Adipose tissue (tissue), 3 donors: Measurements from ENCODE around the gene CACNA2D1. TPM values are rescaled to one million over a fixed set of nuclear protein-coding genes. Genes with fewer than 3 reads are reported as not detected.

ENCODE experiments used
- H3K27ac ChIP-seq: one replicate; pipeline ENCODE4 v1.5.1; 2013; ENCODE audit warnings: low read depth, low read length
- WGBS, 3 donors: extraction: QIAGEN DNeasy Blood & Tissue Kit; methylation state at CpG; one replicate each; pipeline ENCODE4 v1.1.7; 2013; 5-methylcytosine and 5-hydroxymethylcytosine counted together
- polyA plus RNA-seq, 3 donors: library from polyadenylated mRNA; stranded (reverse); fragments of 200-250 nt; gene quantifications; one replicate each; pipeline ENCODE4 v1.2.3, GENCODE V29; 2013
- donor health status: healthy with polysubstance abuse.
- donor health status: Bipolar disorder and iron deficiency.
- donor health status: healthy.

Gene CACNA2D1
- polyA plus RNA-seq, 3 donors = 0.86 to 9.2 (median 5.1) TPM

GRCh38 chr7:82126576-82126975 is 317.0 kb downstream of the CACNA2D1 start:
- 76 to 82% (median 81%) methylated on average over 1 of the region's 1 CpG for WGBS, 3 donors
- H3K27ac ChIP-seq = no peak overlapping the region

- H3K27ac ChIP-seq = no peak overlapping the region
- WGBS, 3 donors = 59 to 95% (median 73%) methylated on average over 2 of the region's 2 CpGs
Measured at GRCh38 chr7:82124445-82124844, 319.1 kb downstream of the CACNA2D1 start.

- 79 to 91% (median 90%) methylated on average over 2 of the region's 2 CpGs for WGBS, 3 donors
- H3K27ac ChIP-seq = no peak overlapping the region
Measured at GRCh38 chr7:82122275-82122674, 321.3 kb downstream of the CACNA2D1 start.

- H3K27ac ChIP-seq = no peak overlapping the region
- 85 to 93% (median 91%) methylated on average over 6 of the region's 6 CpGs for WGBS, 3 donors
Measured at GRCh38 chr7:82114237-82114636, 329.3 kb downstream of the CACNA2D1 start.

- whole genome bisulfite sequencing, 3 donors = 80 to 94% (median 91%) methylated on average over 8 of the region's 8 CpGs
- no peak overlapping the region for H3K27ac ChIP-seq
Measured at GRCh38 chr7:82110146-82110840, 333.3 kb downstream of the CACNA2D1 start.

GRCh38 chr7:82109288-82109687 is 334.3 kb downstream of the CACNA2D1 start:
- 42 to 77% (median 48%) methylated on average over 1 of the region's 1 CpG for WGBS, 3 donors
- no peak overlapping the region for H3K27ac ChIP-seq

GRCh38 chr7:82106201-82106600 is 337.4 kb downstream of the CACNA2D1 start:
- no peak overlapping the region for H3K27ac ChIP-seq
- 67 to 91% (median 69%) methylated on average over 3 of the region's 3 CpGs for WGBS, 3 donors

- whole genome bisulfite sequencing, 3 donors = 73 to 80% (median 77%) methylated on average over 3 of the region's 3 CpGs
- H3K27ac ChIP-seq = no peak overlapping the region
Measured at GRCh38 chr7:82105463-82105862, 338.1 kb downstream of the CACNA2D1 start.

GRCh38 chr7:82098414-82098813 is 345.2 kb downstream of the CACNA2D1 start:
- 75 to 92% (median 91%) methylated on average over 2 of the region's 2 CpGs for WGBS, 3 donors
- H3K27ac ChIP-seq = no peak overlapping the region

GRCh38 chr7:82091126-82091684 is 352.4 kb downstream of the CACNA2D1 start:
- H3K27ac ChIP-seq = no peak overlapping the region
- WGBS, 3 donors = 63 to 90% (median 90%) methylated on average over 4 of the region's 4 CpGs

GRCh38 chr7:82087099-82087498 is 356.5 kb downstream of the CACNA2D1 start:
- WGBS, 3 donors = 87 to 93% (median 91%) methylated on average over 4 of the region's 4 CpGs
- H3K27ac ChIP-seq = no peak overlapping the region

- WGBS, 3 donors = 87 to 93% (median 93%) methylated on average over 4 of the region's 4 CpGs
Measured at GRCh38 chr7:82085116-82085515, 358.5 kb downstream of the CACNA2D1 start.

GRCh38 chr7:82081644-82082224 is 361.8 kb downstream of the CACNA2D1 start:
- H3K27ac ChIP-seq = no peak overlapping the region
- WGBS, 3 donors = 80 to 93% (median 87%) methylated on average over 12 of the region's 12 CpGs

More at GRCh38 chr7:82085116-82085515, 358.5 kb downstream of the CACNA2D1 start:
- H3K27ac ChIP-seq = no peak overlapping the region

GRCh38 chr7:82080254-82080927 is 363.2 kb downstream of the CACNA2D1 start:
- 57 to 69% (median 57%) methylated on average over 4 of the region's 4 CpGs for WGBS, 3 donors
- H3K27ac ChIP-seq = no peak overlapping the region

GRCh38 chr7:82079527-82079926 is 364.1 kb downstream of the CACNA2D1 start:
- H3K27ac ChIP-seq = no peak overlapping the region
- WGBS, 3 donors = 90 to 97% (median 94%) methylated on average over 8 of the region's 8 CpGs

- WGBS, 3 donors = 79 to 96% (median 92%) methylated on average over 2 of the region's 2 CpGs
Measured at GRCh38 chr7:82078807-82079206, 364.8 kb downstream of the CACNA2D1 start.

GRCh38 chr7:82071468-82071867 is 372.1 kb downstream of the CACNA2D1 start:
- WGBS, 3 donors = 71 to 73% (median 72%) methylated on average over 2 of the region's 2 CpGs

More at GRCh38 chr7:82078807-82079206, 364.8 kb downstream of the CACNA2D1 start:
- no peak overlapping the region for H3K27ac ChIP-seq

GRCh38 chr7:82067628-82068264 is 375.8 kb downstream of the CACNA2D1 start:
- no peak overlapping the region for H3K27ac ChIP-seq
- WGBS, 3 donors = 83 to 93% (median 91%) methylated on average over 2 of the region's 2 CpGs

More at GRCh38 chr7:82071468-82071867, 372.1 kb downstream of the CACNA2D1 start:
- H3K27ac ChIP-seq = no peak overlapping the region

- WGBS, 3 donors = 74 to 91% (median 79%) methylated on average over 1 of the region's 1 CpG
Measured at GRCh38 chr7:82057476-82057875, 386.1 kb downstream of the CACNA2D1 start.

More at GRCh38 chr7:82057476-82057875, 386.1 kb downstream of the CACNA2D1 start:
- no peak overlapping the region for H3K27ac ChIP-seq
